BJ (cell line): Measurements from ENCODE around the gene EPS8. TPM values are rescaled to one million over a fixed set of nuclear protein-coding genes. Genes with fewer than 3 reads are reported as not detected.

Experiments
- CTCF ChIA-PET: fragments of 350-600 bp; formaldehyde crosslinking; extraction: SDS; loops from one replicate; lab custom pipeline; 2021; ENCODE audit warnings: antibody characterized with exemption, inconsistent platforms; lab: Yijun Ruan, JAX
- POLR2A ChIA-PET: fragments of 300-600 bp; sonication (Branson Sonifier 250); formaldehyde crosslinking; extraction: SDS; loops from one replicate; lab custom pipeline; 2021; ENCODE audit warnings: antibody characterized with exemption; lab: Charles Lee
- DNase-seq: peaks from one replicate; pipeline ENCODE4 v3.0.0-alpha.2; 2011; ENCODE audit warnings: low read depth
- H3K27me3 ChIP-seq: 2 replicates; pipeline ENCODE4 v1.6.0; 2011; ENCODE audit warnings: low read length; ENCODE audit not compliant: control insufficient read depth, insufficient read depth
- H3K36me3 ChIP-seq: 2 replicates; pipeline ENCODE4 v1.5.1; 2011; ENCODE audit warnings: low read length; ENCODE audit not compliant: control insufficient read depth, insufficient read depth
- H3K4me3 ChIP-seq: 2 replicates; pipeline ENCODE4 v1.5.1; 2011; ENCODE audit warnings: low read depth, mild to moderate bottlenecking, control low read depth, low read length
- polyA plus RNA-seq: library from polyadenylated mRNA; depleted of rRNA; stranded (reverse); fragments of >200 nt; gene quantifications from 2 replicates; pipeline ENCODE4 v1.2.3, GENCODE V29; 2011; rRNA removed
- small RNA-seq: library from RNA; depleted of rRNA; stranded (forward); fragments of <200 nt; gene quantifications from one replicate; pipeline ENCODE3, GENCODE V24; 2012; ENCODE audit warnings: low replicate concordance, low read depth; ENCODE audit not compliant: insufficient read length
- TF ChIP-seq, protein P1 (sequence below): IDR thresholded peaks from 2 replicates; pipeline ENCODE4 v1.5.1; 2011; ENCODE audit warnings: low read depth, mild to moderate bottlenecking, control low read depth, inconsistent platforms, low read length, moderate library complexity; ENCODE audit not compliant: insufficient read depth

Gene EPS8
- polyA plus RNA-seq, 1 experiment, result 118 TPM

DNA sequence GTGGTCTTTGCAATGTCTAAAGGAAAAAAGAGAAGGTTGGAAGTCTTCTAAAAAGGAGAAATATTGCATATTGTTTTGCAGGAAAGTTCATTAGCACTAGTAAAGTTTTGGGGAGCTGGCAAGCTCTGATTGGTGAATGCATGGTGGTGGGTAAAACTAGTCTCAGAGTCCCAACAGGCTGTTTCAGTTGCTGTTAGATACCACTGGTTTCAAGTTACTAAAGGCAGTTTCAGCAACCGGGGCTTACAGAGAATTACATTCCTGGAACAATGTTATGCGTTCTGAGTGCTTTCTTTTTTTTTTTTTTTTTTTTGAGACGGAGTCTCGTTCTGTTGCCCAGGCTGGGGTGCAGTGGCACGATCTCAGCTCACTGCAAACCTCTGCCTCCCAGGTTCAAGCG is 208.2 kb downstream of the EPS8 start:
- DNase-seq, result no peak

DNA sequence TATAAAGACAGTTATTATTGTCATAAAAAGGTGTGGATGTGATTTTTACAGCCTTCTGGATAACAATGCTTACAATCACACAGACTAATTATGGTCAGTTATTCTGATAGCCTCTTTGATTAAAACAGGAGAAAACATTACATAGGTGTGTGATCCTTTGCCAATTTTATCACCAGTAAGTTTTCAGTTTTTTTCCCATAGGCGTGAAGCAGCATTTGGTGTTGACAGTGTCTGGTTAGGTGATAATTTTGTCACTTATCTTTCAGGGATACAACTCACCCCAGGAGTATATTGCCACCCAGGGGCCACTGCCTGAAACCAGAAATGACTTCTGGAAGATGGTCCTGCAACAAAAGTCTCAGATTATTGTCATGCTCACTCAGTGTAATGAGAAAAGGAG is 208.8 kb downstream of the EPS8 start:
- H3K27me3 ChIP-seq, result no peaks in the 10 kb centered on the region
- H3K4me3 ChIP-seq, result no peak overlapping the region
- no peaks in the 10 kb centered on the region for H3K36me3 ChIP-seq
- DNase-seq, result no peak
- TF ChIP-seq, protein P1, sequence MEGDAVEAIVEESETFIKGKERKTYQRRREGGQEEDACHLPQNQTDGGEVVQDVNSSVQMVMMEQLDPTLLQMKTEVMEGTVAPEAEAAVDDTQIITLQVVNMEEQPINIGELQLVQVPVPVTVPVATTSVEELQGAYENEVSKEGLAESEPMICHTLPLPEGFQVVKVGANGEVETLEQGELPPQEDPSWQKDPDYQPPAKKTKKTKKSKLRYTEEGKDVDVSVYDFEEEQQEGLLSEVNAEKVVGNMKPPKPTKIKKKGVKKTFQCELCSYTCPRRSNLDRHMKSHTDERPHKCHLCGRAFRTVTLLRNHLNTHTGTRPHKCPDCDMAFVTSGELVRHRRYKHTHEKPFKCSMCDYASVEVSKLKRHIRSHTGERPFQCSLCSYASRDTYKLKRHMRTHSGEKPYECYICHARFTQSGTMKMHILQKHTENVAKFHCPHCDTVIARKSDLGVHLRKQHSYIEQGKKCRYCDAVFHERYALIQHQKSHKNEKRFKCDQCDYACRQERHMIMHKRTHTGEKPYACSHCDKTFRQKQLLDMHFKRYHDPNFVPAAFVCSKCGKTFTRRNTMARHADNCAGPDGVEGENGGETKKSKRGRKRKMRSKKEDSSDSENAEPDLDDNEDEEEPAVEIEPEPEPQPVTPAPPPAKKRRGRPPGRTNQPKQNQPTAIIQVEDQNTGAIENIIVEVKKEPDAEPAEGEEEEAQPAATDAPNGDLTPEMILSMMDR, result no peak
- CTCF ChIA-PET, result interaction anchor here (0.8 to 11.5 kb wide), 2 partner anchors 16 to 45 kb away, joined by 4 to 254 read pairs; no protein-coding TSS in a partner anchor
- POLR2A ChIA-PET, result interaction anchor here (0.7 kb wide), 1 partner anchor 82 kb away, joined by 4 read pairs; no protein-coding TSS in a partner anchor

More for the DNA sequence above, 208.2 kb downstream of the EPS8 start:
- Histone ChIP-seq H3K36me3 (no peaks in the 10 kb centered on the region), H3K4me3 (no peak overlapping the region), H3K27me3 (no peaks in the 10 kb centered on the region)
- TF ChIP-seq, protein P1, result no peak
- CTCF ChIA-PET, result interaction anchor here (11.5 kb wide), 1 partner anchor 45 kb away, joined by 254 read pairs; no protein-coding TSS in a partner anchor
- POLR2A ChIA-PET, result interaction anchor here (0.7 kb wide), 2 partner anchors 81 to 292 kb away, joined by 4 to 11 read pairs; no protein-coding TSS in a partner anchor

DNA sequence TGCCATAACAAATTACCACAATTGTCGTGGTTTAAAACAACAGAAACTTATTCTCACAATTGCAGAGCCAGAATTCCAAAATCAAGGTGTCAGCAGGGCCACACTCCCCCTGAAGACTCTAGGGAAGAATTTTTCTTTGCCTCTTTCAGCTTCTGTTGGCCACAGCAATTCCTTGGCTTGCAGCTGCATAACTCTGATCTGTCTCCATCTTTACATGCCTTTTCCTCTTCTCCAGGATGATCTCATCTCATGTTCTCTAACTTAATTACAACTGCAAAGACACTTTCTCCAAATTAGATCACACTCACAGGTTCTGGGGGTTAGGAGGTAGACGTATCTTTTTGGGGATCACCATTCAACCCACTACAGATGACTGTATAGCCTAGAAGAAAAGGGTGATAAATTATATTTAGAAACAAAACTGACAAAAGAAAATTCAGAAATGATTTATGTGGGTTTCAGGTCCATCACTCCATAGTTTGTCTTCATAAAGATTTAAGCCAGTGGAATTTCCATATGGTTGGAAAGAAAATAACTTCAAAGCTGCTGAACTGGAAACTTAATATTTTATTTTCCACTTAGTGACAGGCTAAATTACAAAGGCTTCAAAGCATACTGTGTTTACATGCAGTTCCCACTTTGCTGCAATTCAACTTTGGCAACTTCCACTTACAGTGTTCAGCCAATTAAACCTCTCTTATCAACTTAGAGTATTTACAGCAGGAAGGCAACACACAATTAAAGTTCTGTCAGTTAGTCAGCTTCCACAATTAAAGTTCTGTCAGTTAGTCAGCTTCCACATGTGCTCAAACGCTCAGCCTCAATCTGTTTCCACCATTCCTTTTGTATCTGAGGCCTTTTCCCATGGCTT is 213.3 kb downstream of the EPS8 start:
- ChIA-PET POLR2A (no interaction called here), CTCF (interaction anchor here (0.7 to 2.5 kb wide), 2 partner anchors 43 to 49 kb away, joined by 3 to 13 read pairs; no protein-coding TSS in a partner anchor)
- Histone ChIP-seq H3K27me3 (no peaks in the 10 kb centered on the region), H3K4me3 (no peak overlapping the region), H3K36me3 (no peaks in the 10 kb centered on the region)
- no peak for DNase-seq
- TF ChIP-seq, protein P1, result no peak

DNA sequence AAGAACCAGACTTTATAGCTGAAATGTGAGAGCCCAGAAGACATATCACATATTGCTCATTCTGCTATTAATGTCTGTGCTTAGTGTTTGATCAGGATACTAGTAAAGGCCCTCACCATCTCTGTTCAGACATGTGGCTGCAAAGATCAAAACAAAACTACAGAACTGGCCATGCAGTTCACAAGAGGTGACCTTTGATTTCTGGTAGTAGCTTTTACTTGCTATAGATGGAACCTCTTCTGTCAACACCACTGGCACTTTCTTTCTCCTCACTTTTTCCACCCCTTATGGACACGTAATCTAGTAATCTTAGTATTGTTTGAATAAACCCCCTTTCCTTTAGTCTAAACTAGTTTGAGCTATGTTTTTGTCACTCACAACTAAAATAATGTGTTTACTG is 214.8 kb downstream of the EPS8 start:
- no peaks in the 10 kb centered on the region for H3K36me3 ChIP-seq
- ChIA-PET POLR2A (interaction anchor here (0.7 kb wide), 1 partner anchor 803 kb away, joined by 3 read pairs; no protein-coding TSS in a partner anchor), CTCF (interaction anchor here (1.1 to 2.5 kb wide), 5 partner anchors 9 to 47 kb away, joined by 3 to 13 read pairs (median 3); no protein-coding TSS in a partner anchor)
- TF ChIP-seq, protein P1, result no peak
- DNase-seq, result no peak
- no peaks in the 10 kb centered on the region for H3K27me3 ChIP-seq
- no peak overlapping the region for H3K4me3 ChIP-seq

Small RNA genes within 50 kb of the gene (small RNA-seq; reads per million reads assigned to genes)
- not detected for gene RNU6-251P

Other genes with a start within 250 kb of the EPS8 start
- gene STRAP, start 93.0 kb upstream of the EPS8 start, polyA plus RNA-seq, result 54.1 and 103 TPM in 2 replicates
- gene DERA, start 121.9 kb upstream of the EPS8 start, polyA plus RNA-seq, result 22.6 and 31.1 TPM in 2 replicates